ENCODE measurements around the gene MAP7. TPM values are rescaled to one million over a fixed set of nuclear protein-coding genes. Genes with fewer than 3 reads are reported as not detected.

The MAP7 gene
- total RNA-seq (2022; extraction: Qiagen RNA extraction), result 24.3 to 31.9 TPM (median 31.5 TPM) in 5 replicates

DNA sequence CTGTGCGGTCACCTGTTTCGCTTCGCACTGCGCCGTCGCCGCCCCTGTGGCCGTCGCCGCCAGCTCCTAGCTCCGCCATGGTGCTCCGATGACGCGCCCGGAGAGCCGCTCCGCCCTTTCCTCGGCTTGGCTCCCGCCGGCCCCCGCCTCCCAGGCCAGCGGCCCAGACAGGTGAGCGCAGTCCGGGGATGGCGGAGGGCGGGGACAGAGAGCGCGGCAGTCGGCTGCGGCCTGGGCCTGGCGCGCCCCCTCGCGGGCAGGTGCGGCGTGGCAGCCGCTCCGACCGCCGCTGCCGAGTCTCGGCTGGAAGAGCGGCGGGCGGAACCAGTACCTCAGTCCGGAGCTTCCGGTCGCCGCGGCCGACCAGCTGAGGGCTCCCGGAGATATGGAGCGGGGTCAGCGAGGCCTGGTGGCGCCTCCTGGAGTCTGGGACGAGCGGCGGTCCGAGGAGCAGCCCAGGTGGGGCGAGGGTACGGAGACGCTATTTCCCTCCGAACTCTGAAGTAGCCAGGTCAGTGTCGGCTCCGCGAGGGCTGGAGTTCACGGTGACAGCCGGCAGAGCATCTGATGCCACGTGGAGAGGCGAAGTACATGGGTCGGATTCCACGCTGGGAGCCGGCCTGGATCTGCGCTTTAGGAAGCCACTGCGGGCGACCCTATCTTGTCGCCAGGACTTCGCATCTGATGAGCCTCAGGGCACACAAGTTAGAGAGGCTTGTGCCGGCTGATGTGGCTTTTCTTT, at the start of gene MAP7:
TSS of gene MAP7 (minus strand) at position 93 of the 742 bp plus-strand sequence. CDS start at position 79, 14 bp downstream.

Other genes with a start within 250 kb of the MAP7 start
- gene MAP3K5, start 242.1 kb upstream of the MAP7 start, total RNA-seq (2022; extraction: Qiagen RNA extraction), result 2.6 to 3.5 TPM (median 2.8 TPM) in 5 replicates